Nephron (organoid): ENCODE data around the gene GIT1.

Source experiments
- H3K27ac Mint-ChIP-seq, 3 experiments: 2 replicates each; pipeline ENCODE4 v1.8.0; 2020; ENCODE audit warnings: mixed read lengths in 3 of 3, mild to moderate bottlenecking in 2 of 3, moderate library complexity in 1 of 3
- H3K27me3 Mint-ChIP-seq: 2 replicates; pipeline ENCODE4 v1.8.0; 2021; ENCODE audit warnings: low read depth, mild to moderate bottlenecking, moderate library complexity, mixed read lengths
- H3K36me3 Mint-ChIP-seq: 2 replicates; pipeline ENCODE4 v1.8.0; 2020; ENCODE audit warnings: low read depth, mixed read lengths
- H3K4me1 Mint-ChIP-seq: 2 replicates; pipeline ENCODE4 v1.8.0; 2020; ENCODE audit warnings: mixed read lengths
- H3K4me3 Mint-ChIP-seq, 3 experiments: 2 replicates each; pipeline ENCODE4 v1.8.0; 2020; ENCODE audit warnings: mild to moderate bottlenecking in 3 of 3, mixed read lengths in 3 of 3, moderate library complexity in 2 of 3
- H3K9me3 Mint-ChIP-seq: 2 replicates; pipeline ENCODE4 v1.8.0; 2020; ENCODE audit warnings: mixed read lengths
- TF ChIP-seq, protein P1 (sequence below), 3 experiments: fragments of 200-600 bp; sonication (generic); IDR thresholded peaks; one replicate each; pipeline ENCODE4 v1.5.0; 2021; ENCODE audit warnings: antibody characterized with exemption in 3 of 3; ENCODE audit not compliant: unreplicated experiment in 3 of 3

The GIT1 gene

DNA sequence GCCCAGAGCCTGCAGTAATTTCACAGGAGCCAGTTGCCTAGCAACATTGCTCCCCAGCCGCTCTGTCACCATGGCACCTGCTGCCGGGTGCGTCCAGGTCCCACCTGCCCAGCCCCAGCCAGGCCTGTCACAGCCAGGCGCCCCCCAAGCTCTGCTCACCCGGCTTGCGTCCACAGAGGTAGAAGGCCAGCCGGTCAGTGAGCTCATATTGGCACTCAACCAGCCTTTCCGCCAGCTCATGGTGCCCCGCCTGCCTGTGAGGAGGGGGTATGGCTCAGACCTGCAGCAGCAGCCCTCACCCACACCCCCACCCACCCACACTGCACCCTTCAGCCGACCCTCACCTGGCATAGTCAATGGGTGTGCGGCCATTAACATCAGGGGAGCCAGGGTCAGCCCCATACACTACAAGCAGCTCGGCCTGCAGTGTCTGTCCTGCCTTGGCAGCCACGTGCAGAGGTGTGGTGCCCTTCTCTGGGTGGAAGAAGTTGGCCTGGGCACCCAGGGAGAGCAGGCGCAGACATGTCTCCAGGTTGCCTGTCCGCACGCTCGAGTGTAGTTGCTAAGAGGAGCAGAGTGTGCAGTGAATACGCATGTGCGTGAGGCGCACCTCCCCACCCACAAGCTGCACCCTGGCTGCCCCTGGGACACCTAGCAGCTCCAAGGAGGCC, 7.7 kb downstream of the GIT1 start:
- Mint-ChIP-seq H3K27ac (no peak overlapping the region), H3K4me3 (no peak overlapping the region), H3K27me3 (no peaks in the 10 kb centered on the region), H3K9me3 (no peaks in the 10 kb centered on the region), H3K36me3 (peaks cover 19% of the 10 kb centered on the region), H3K4me1 (peaks cover 26% of the 10 kb centered on the region)
- TF ChIP-seq, protein P1, sequence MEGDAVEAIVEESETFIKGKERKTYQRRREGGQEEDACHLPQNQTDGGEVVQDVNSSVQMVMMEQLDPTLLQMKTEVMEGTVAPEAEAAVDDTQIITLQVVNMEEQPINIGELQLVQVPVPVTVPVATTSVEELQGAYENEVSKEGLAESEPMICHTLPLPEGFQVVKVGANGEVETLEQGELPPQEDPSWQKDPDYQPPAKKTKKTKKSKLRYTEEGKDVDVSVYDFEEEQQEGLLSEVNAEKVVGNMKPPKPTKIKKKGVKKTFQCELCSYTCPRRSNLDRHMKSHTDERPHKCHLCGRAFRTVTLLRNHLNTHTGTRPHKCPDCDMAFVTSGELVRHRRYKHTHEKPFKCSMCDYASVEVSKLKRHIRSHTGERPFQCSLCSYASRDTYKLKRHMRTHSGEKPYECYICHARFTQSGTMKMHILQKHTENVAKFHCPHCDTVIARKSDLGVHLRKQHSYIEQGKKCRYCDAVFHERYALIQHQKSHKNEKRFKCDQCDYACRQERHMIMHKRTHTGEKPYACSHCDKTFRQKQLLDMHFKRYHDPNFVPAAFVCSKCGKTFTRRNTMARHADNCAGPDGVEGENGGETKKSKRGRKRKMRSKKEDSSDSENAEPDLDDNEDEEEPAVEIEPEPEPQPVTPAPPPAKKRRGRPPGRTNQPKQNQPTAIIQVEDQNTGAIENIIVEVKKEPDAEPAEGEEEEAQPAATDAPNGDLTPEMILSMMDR (IDR thresholded peaks at IDR 0.05; ENCODE audit: unreplicated experiment in 3 of 3): no peak

DNA sequence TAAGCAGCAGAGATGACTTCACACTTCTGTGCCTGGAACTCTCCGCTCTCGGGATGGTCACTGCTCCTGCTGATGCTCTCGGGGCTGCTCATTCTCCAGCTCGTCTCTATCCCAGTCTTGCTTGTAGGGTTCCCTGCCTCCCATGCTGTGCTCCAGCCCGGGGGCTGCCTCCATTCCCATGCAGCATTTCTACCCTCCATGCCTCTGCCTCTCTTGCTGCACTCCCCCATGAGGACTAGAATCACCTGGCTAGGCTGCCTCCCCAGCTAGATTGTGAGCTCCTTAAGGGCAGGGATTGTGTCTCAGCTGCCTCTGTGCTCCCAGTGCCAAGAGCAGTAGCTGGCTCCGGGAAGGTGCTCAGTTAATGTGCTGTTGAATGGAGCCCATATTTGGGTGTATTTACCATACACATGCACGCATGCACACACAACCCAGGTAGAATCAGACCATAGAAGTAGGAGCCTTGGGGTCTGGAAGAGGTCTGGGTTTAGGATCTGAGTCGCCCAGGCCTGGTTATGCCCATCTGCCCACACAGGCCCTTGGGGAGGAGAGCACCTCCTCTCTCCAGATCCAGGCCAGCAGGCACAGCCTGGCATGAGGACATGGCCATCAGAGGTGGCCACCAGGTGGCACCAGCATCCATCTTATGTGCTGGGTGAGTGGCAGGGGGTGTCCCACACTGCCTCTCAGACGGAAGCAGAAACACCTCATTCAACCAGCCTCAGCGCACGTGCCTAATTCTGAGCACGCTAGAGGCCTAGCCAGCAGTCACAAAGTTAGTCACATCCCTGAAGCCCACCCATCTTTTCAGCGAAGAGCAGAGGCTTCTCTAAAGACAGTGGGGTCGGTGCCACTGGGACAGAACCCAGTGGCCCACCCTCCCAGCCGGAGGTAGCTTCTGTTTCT, 9.3 kb downstream of the GIT1 start:
- no peaks in the 10 kb centered on the region for H3K27me3 Mint-ChIP-seq
- no peak overlapping the region for H3K27ac Mint-ChIP-seq
- TF ChIP-seq, protein P1 (IDR thresholded peaks at IDR 0.05; ENCODE audit: unreplicated experiment in 3 of 3): peak; percentile 76 to 85 (median 84)
- no peaks in the 10 kb centered on the region for H3K9me3 Mint-ChIP-seq
- peak overlapping the region in 1 of 3 experiments; percentile 2 for H3K4me3 Mint-ChIP-seq
- H3K4me1 Mint-ChIP-seq: peaks cover 20% of the 10 kb centered on the region
- peaks cover 19% of the 10 kb centered on the region for H3K36me3 Mint-ChIP-seq

DNA sequence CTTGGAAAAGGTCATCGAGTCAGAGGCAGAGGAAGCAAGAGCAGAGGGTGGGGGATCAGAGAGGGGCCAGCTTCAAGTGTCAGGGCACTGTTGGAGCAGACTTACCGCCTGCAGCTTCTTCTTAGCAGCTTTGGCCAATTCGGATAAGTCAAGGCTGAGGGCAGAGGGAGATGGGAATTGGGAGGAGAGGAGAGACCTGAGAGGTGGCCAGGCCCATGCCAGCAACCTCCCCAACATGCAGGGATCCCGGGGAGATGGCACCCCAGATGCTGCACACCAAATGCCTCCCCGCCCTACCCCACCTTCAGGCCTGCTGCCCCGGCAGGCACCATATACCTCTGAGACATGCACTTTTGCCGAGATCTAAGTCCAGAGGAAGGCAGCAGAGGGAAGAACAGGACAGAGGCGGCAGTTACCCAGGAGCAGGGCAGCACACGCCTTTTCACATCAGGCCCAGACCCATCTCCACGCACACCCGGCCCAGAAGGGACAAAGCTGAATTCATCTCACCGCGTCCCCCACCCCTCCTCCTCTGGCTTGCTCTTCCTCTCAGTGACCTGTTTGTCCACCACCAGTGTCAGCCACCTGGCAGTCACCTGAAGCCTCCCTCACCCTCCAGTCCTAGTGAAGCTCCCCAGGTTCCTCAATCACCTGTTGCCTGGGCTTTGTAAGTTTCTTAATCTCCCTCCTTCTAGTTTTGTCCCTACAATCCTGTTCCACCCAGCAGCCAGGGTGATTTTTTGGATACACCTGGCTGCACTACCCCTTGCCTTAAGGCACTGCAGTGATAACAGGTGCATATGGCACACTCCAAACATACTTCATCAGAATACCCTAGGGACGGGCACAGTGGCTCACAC, 10.6 kb downstream of the GIT1 start:
- Mint-ChIP-seq H3K27me3 (no peaks in the 10 kb centered on the region), H3K36me3 (peaks cover 24% of the 10 kb centered on the region), H3K27ac (no peak overlapping the region), H3K4me3 (no peak overlapping the region), H3K9me3 (no peaks in the 10 kb centered on the region), H3K4me1 (peaks cover 12% of the 10 kb centered on the region)
- TF ChIP-seq, protein P1 (IDR thresholded peaks at IDR 0.05; ENCODE audit: unreplicated experiment in 3 of 3): no peak

DNA sequence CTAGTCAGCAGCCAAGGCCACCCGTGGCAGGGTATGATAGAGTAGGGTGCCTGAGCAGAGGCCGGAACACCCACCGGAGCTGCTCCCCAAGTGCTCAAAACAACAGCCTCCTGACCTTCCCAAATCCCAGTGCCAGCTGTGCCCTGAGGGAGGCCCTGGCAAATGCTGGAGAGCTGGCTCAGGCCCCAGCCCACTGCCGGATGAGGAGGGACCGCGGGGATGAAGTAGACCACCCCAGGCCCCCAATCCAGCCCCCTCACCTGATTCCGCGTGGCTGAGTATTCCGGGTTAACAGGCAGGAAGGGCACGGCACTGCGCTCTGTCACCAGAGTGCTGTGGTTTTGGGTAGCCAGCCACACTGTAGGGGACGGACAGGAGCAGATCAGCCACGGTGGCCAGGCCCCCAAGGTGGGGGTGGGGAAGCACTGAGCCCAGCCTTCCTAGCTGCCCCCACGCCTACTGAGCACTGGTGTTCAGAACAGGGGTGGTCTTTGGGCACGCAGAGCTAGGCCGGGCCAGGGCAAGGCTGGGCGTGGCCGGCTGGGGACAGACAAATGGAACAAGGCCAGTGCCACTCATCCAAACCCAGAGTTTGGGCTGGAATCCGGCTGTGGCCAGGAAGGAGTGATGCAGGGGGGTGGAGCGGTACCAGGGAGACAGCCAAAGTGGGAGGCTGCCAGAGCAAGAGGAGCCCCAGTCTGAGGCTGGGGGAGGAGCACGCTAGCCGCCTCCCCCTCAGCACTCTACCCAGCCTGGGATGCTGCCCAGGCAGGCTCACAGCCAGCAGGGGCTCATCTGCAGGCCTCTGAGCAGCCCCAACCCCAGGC, 11.8 kb downstream of the GIT1 start:
- peaks cover 19% of the 10 kb centered on the region for H3K4me1 Mint-ChIP-seq
- no peak overlapping the region for H3K27ac Mint-ChIP-seq
- TF ChIP-seq, protein P1 (IDR thresholded peaks at IDR 0.05; ENCODE audit: unreplicated experiment in 3 of 3): no peak
- no peaks in the 10 kb centered on the region for H3K27me3 Mint-ChIP-seq
- H3K4me3 Mint-ChIP-seq: no peak overlapping the region
- peaks cover 24% of the 10 kb centered on the region for H3K36me3 Mint-ChIP-seq
- H3K9me3 Mint-ChIP-seq: no peaks in the 10 kb centered on the region

DNA sequence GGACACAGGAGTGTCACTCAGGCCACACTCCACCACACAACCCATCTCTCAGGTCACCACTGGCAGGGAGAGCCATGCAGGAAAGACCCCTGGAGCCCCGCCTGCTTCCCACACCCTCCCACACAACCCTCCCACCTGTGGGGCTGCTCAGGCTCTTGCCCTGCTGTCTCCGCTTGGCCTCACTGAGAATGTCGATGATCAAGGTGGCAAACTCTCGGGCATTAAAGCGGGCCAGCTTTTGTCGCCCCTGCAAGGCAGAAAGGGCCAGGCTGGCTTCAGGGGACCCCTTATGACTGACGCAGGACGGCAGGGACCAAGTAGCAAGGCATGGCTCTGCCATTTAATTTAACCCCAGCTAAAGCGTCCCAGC, 12.5 kb downstream of the GIT1 start:
- Mint-ChIP-seq H3K27ac (no peak overlapping the region), H3K9me3 (no peaks in the 10 kb centered on the region), H3K4me3 (no peak overlapping the region), H3K36me3 (peaks cover 20% of the 10 kb centered on the region), H3K4me1 (peaks cover 19% of the 10 kb centered on the region), H3K27me3 (no peaks in the 10 kb centered on the region)
- TF ChIP-seq, protein P1 (IDR thresholded peaks at IDR 0.05; ENCODE audit: unreplicated experiment in 3 of 3): no peak
